Mononuclear cell (primary cell): ENCODE data around the gene BTNL9. TPM values are rescaled to one million over a fixed set of nuclear protein-coding genes. Genes with fewer than 3 reads are reported as not detected.
"Not testable (repeated sequence)": the region's sequence is repeated elsewhere in the genome, so short reads cannot be mapped to it uniquely, and the experiment has no call there.

Experiments used
- H3K27me3 ChIP-seq: 2 replicates; pipeline ENCODE4 v1.6.0; 2011; ENCODE audit warnings: low read length, control low read depth; ENCODE audit not compliant: insufficient read depth
- H3K4me1 ChIP-seq: 2 replicates; pipeline ENCODE4 v1.5.1; 2011; ENCODE audit warnings: mild to moderate bottlenecking, low read length, control low read depth; ENCODE audit not compliant: insufficient read depth
- H3K4me3 ChIP-seq: 2 replicates; pipeline ENCODE4 v1.5.1; 2011; ENCODE audit warnings: mild to moderate bottlenecking, low read length, moderate library complexity
- H3K9me3 ChIP-seq: 2 replicates; pipeline ENCODE4 v1.5.1; 2011; ENCODE audit warnings: low read depth, mild to moderate bottlenecking, control low read depth, low read length
- total RNA-seq: library from RNA; depleted of rRNA; stranded (reverse); fragments of >200 nt; gene quantifications from one replicate; pipeline ENCODE4 v1.2.3, GENCODE V29; 2012

The BTNL9 gene
- total RNA-seq, 1 donor = 0.21 TPM

GRCh38 chr5:181064987-181065386, 24.9 kb downstream of the BTNL9 start:
- peaks cover 50% of the 10 kb centered on the region for H3K27me3 ChIP-seq
- no peaks in the 10 kb centered on the region for H3K9me3 ChIP-seq

DNA sequence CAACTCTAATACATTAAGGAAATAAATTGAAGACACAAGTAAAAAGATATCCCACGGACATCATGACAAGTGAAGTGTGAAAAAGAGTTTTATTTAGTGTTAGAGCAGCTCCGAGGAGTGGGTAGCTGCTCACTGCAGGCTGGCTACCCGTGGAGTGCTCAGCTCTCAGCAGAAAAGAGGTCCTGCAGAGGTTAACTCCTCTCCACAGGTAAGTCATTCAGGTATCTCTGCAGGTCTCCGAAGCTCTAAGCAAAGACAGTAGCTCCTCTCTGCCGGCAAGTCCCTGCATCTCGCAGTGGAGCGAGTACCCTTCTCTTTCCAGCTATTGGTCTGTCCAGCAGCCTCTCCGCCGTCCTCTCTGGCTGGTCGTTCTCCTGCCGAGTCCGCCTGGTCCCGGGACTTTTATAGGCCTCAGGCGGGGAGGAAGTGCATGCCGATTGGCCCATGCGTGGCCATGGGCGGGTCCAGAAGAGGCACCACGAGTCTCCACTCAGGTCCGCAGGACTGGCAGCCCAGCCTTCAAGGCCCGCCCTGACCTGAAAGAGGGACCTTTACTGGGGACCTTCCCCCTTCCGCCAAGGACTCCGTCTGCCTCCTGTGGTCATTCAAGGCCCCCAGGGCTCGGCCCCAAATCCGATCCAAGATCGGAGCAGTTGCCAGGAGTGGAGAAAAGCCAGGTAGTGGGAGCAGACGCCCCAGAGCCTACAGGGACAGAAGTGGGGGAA, 29.9 kb downstream of the BTNL9 start:
- Histone ChIP-seq H3K4me3 (no peak overlapping the region), H3K9me3 (no peaks in the 10 kb centered on the region), H3K27me3 (peaks cover 23% of the 10 kb centered on the region), H3K4me1 (no peaks in the 10 kb centered on the region)

More at GRCh38 chr5:181064987-181065386, 24.9 kb downstream of the BTNL9 start:
- Histone ChIP-seq H3K4me3 (no peak overlapping the region), H3K4me1 (no peaks in the 10 kb centered on the region)

DNA sequence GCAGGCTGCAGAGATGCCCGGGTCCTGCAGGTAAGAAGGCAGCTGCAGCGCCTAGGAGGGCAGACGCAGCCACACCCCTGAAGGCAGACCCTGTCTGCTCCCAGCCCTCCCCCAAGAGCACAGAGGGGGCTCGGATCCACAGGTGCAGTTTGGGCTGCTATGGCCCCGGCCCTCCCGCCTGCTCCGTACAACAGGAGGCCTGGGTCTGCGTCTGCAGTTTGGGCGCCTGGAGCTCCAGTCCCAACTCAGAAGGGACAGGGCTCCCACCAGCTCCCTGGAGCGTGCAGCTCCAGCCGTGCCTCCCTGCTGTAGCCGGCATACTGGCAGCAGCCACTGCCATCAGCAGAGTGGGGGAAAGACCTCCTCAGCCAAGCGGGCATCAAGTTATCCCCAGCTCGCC, 30.5 kb downstream of the BTNL9 start:
- H3K9me3 ChIP-seq = no peaks in the 10 kb centered on the region
- H3K4me3 ChIP-seq = no peak overlapping the region
- H3K27me3 ChIP-seq = peaks cover 27% of the 10 kb centered on the region
- no peaks in the 10 kb centered on the region for H3K4me1 ChIP-seq

DNA sequence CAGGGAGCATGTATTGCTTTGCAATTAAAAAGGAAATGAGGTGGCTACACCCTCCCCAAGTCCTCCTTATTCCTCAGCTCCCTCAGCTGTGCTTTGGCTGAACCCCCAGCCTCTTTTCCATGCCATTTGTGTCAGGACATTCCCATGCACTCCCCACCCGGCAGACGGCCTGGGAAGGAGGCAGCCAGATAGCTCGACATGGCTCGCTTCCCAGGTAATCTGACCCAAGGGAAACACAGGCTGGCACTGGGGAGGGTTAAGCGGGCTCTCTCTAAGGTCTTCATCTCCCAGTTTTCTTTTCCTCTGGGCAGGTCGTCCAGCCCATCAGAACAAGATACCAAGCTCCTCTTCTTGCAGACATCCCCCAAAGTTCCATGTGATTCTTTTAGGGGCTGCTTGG, 31.2 kb downstream of the BTNL9 start:
- peaks cover 29% of the 10 kb centered on the region for H3K27me3 ChIP-seq
- H3K4me3 ChIP-seq = no peak overlapping the region
- H3K4me1 ChIP-seq = no peaks in the 10 kb centered on the region
- no peaks in the 10 kb centered on the region for H3K9me3 ChIP-seq

DNA sequence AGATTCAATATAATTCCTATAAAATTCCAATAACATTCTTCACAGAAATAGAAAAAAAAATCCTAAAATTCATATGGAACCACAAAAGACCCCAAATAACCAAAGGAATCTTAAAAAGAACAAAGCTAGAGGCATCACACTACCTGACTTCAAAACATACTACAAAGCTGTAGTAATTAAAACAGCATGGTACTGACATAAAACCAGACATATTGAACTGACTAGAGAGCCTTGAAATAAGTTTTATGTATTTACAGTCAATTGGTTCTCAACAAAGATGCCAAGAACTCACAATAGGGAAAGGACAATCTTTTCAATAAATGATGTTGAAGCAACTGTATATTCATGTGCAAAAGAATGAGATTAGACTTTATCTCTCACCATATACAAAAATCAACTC, 36.9 kb downstream of the BTNL9 start:
- Histone ChIP-seq H3K4me1 (no peaks in the 10 kb centered on the region), H3K27me3 (peaks cover 30% of the 10 kb centered on the region), H3K9me3 (no peaks in the 10 kb centered on the region), H3K4me3 (no peak overlapping the region)

DNA sequence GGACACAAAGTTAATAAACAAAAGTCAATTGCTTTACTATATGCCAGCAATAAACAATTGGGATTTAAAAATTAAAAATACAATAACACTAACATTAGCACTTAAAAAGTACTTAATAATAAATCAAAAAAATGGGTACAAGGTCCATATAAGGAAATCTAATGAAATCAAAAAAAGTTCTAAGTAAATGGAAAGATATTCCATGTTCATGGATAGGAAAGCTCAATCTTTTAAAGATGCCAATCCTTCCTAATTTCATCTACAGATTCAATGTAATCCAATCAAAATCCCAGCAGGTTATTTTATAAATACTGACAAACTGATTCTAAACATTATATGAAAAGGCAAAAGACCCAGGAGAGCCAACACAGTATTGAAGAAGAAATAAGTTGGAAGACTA, 41.9 kb downstream of the BTNL9 start:
- peaks cover 34% of the 10 kb centered on the region for H3K27me3 ChIP-seq
- H3K9me3 ChIP-seq = no peaks in the 10 kb centered on the region
- H3K4me3 ChIP-seq = no peak overlapping the region
- H3K4me1 ChIP-seq = no peaks in the 10 kb centered on the region

DNA sequence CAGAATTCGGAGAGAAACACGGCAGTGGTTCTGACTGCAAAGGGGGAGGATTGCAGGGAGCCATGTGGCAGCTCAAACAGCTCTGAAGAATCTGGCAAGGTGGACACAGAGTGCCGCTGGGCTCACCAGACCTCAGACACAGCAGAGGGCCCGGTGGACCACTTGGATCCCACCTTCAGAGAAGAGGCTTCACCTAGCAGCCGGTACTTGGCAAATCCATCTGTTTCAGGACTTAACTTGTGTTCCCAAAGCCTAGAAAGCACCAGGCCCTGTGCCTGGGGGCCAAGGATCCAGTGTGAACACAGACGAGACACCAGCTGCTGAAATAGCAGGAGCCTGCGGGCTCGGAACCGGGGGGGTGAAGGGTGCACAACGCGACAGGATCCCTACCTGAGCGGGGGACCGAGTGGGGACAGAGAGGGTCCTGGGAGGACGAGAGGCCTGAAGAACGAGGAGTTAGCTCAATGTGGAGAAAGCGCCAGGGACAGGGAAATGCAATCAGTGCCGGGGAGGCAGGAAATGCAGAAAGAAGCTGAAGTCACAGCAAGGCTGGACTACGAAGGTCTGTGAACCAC, 44.6 kb downstream of the BTNL9 start:
- Histone ChIP-seq H3K4me3 (no peak overlapping the region), H3K27me3 (peaks cover 24% of the 10 kb centered on the region), H3K9me3 (no peaks in the 10 kb centered on the region), H3K4me1 (no peaks in the 10 kb centered on the region)

GRCh38 chr5:181086026-181086883, 46.2 kb downstream of the BTNL9 start:
- Histone ChIP-seq H3K9me3 (no peaks in the 10 kb centered on the region), H3K27me3 (peaks cover 19% of the 10 kb centered on the region), H3K4me1 (no peaks in the 10 kb centered on the region), H3K4me3 (no peak overlapping the region)

- H3K9me3 ChIP-seq = no peaks in the 10 kb centered on the region
- peaks cover 16% of the 10 kb centered on the region for H3K27me3 ChIP-seq
- H3K4me1 ChIP-seq = no peaks in the 10 kb centered on the region
- H3K4me3 ChIP-seq = no peak overlapping the region
These were observed 46.8 kb downstream of the BTNL9 start for GRCh38 chr5:181086884-181087205.

- Histone ChIP-seq H3K4me1 (no peaks in the 10 kb centered on the region), H3K9me3 (no peaks in the 10 kb centered on the region), H3K4me3 (no peak overlapping the region), H3K27me3 (peaks cover 20% of the 10 kb centered on the region)
These were observed 47.2 kb downstream of the BTNL9 start for GRCh38 chr5:181087309-181087708.

GRCh38 chr5:181088289-181088688, 48.2 kb downstream of the BTNL9 start:
- H3K4me1 ChIP-seq = no peaks in the 10 kb centered on the region
- no peaks in the 10 kb centered on the region for H3K9me3 ChIP-seq
- H3K27me3 ChIP-seq = peaks cover 22% of the 10 kb centered on the region
- H3K4me3 ChIP-seq = no peak overlapping the region

DNA sequence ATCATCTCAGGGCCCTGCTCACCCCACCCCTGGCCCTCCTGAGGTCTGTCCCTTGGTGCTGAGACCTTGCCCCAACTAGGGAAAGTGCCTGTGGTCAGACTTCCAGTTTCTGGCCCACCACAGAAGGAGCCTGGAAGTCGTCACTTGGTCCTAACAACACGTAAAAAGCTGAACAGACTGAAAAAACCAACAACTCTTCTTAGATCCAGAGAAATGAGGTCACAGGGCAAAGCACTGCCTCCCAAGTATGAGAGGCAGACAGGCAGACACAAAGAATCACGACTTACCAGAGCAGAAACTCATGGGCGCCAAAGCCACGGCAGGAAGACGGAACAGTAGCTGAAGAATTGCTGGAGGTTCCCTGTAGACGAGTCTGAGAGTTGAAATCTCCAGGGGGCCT, 52.4 kb downstream of the BTNL9 start:
- Histone ChIP-seq H3K4me1 (no peaks in the 10 kb centered on the region), H3K9me3 (no peaks in the 10 kb centered on the region), H3K27me3 (peaks cover 19% of the 10 kb centered on the region), H3K4me3 (no peak overlapping the region)

DNA sequence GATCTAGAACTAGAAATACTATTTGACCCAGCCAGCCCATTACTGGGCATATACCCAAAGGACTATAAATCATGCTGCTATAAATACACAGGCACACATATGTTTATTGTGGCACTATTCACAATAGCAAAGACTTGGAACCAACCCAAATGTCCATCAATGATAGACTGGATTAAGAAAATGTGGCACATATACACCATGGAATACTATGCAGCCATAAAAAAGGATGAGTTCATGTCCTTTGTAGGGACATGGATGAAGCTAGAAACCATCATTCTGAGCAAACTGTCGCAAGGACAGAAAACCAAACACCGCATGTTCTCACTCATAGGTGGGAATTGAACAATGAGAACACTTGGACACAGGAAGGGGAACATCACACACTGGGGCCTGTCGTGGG, 55.1 kb downstream of the BTNL9 start:
- H3K9me3 ChIP-seq, H3K4me1 ChIP-seq, H3K4me3 ChIP-seq: not testable (repeated sequence)
- peaks cover 34% of the 10 kb centered on the region for H3K27me3 ChIP-seq

DNA sequence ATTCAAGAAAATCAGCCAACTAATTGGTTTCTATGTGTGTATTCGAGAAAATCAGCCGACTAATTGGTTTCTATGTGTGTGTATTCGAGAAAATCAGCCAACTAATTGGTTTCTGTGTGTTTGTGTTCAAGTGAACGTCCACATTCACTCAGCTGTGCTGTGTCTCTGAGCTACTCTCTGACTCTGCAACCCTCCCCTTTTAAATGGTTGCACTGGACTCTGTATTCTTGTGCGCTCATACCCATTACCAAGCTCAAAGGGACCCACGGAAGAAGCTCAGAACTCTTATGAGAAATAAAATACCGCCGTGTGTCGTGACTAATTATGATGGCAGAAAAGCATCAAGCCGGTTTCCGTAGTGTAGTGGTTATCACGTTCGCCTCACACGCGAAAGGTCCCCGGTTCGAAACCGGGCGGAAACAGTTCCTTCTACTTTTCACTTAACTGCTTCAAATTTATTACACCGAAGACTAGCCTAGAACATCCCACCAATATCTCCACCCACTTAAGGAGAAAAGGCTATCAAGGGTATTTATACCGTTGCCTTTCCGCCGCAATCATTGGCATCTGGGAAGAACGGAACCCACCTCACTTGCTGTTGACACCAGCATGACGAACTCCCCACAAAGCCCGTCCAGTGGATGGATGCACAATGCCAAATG, 56.8 kb downstream of the BTNL9 start:
- H3K27me3 ChIP-seq = peaks cover 35% of the 10 kb centered on the region
- not testable (repeated sequence) for H3K4me1 ChIP-seq, H3K9me3 ChIP-seq, H3K4me3 ChIP-seq

GRCh38 chr5:181097383-181097753, 57.3 kb downstream of the BTNL9 start:
- peaks cover 30% of the 10 kb centered on the region for H3K27me3 ChIP-seq
- H3K4me1 ChIP-seq, H3K9me3 ChIP-seq, H3K4me3 ChIP-seq: not testable (repeated sequence)
